Activated naive CD8-positive, alpha-beta T cell treated with anti-CD3 and anti-CD28 coated beads, Interleukin-2, amount 10 ng/mL, durations not matched to agents 7 days and 5 days (primary cell): ENCODE measurements around the gene ADTRP. TPM values are rescaled to one million over a fixed set of nuclear protein-coding genes. Genes with fewer than 3 reads are reported as not detected.

Experiments used
- ATAC-seq: fragments of 150-1000 bp; cut with Tn5 transposase; one replicate; pipeline ENCODE4 v1.10.0; 2021; ENCODE audit warnings: low read depth, moderate library complexity
- POLR2A ChIA-PET: fragments of 350-600 bp; sonication (Branson Sonifier 250); formaldehyde crosslinking; loops from one replicate; lab custom pipeline; 2021; ENCODE audit warnings: antibody characterized with exemption; lab: Charles Lee
- DNase-seq: peaks from one replicate; pipeline ENCODE4 v3.0.0; 2021
- H3K27ac Mint-ChIP-seq: one replicate; pipeline ENCODE4 v1.8.0; 2022; ENCODE audit warnings: mild to moderate bottlenecking, mixed read lengths
- H3K27me3 Mint-ChIP-seq: one replicate; pipeline ENCODE4 v1.8.0; 2022; ENCODE audit warnings: mild to moderate bottlenecking, moderate library complexity, mixed read lengths
- H3K36me3 Mint-ChIP-seq: one replicate; pipeline ENCODE4 v1.8.0; 2021; ENCODE audit warnings: mild to moderate bottlenecking, mixed read lengths
- H3K4me1 Mint-ChIP-seq: one replicate; pipeline ENCODE4 v1.8.0; 2021; ENCODE audit warnings: mixed read lengths
- H3K4me3 Mint-ChIP-seq: one replicate; pipeline ENCODE4 v1.8.0; 2022; ENCODE audit warnings: mild to moderate bottlenecking, moderate library complexity, mixed read lengths
- H3K9me3 Mint-ChIP-seq: one replicate; pipeline ENCODE4 v1.8.0; 2021; ENCODE audit warnings: mixed read lengths
- total RNA-seq, 2 experiments: library from RNA; stranded (reverse); gene quantifications; one replicate each; pipeline ENCODE4 v1.2.3, GENCODE V29; 2021

The ADTRP gene
- total RNA-seq, 2 experiments from 2014 or later, result 1.9 to 2.3 TPM

GRCh38 chr6:11775791-11776409 lies 2.7 kb downstream of the ADTRP start:
- H3K4me3 Mint-ChIP-seq, result no peak overlapping the region

GRCh38 chr6:11774426-11774825 lies 4.2 kb downstream of the ADTRP start:
- no peak overlapping the region for H3K4me3 Mint-ChIP-seq
- no peaks in the 10 kb centered on the region for H3K4me1 Mint-ChIP-seq
- H3K27me3 Mint-ChIP-seq, result no peaks in the 10 kb centered on the region
- no peaks in the 10 kb centered on the region for H3K36me3 Mint-ChIP-seq
- POLR2A ChIA-PET, result no interaction called here
- no peak for DNase-seq
- no peaks in the 10 kb centered on the region for H3K9me3 Mint-ChIP-seq
- no peak for ATAC-seq
- H3K27ac Mint-ChIP-seq, result no peak overlapping the region

More at GRCh38 chr6:11775791-11776409, 2.7 kb downstream of the ADTRP start:
- DNase-seq, result no peak
- Mint-ChIP-seq H3K36me3 (no peaks in the 10 kb centered on the region), H3K9me3 (no peaks in the 10 kb centered on the region), H3K4me1 (no peaks in the 10 kb centered on the region), H3K27ac (no peak overlapping the region), H3K27me3 (no peaks in the 10 kb centered on the region)
- POLR2A ChIA-PET, result no interaction called here
- ATAC-seq, result no peak

- ATAC-seq (no peak), DNase-seq (no peak)
- Mint-ChIP-seq H3K9me3 (no peaks in the 10 kb centered on the region), H3K36me3 (no peaks in the 10 kb centered on the region), H3K4me3 (no peak overlapping the region), H3K4me1 (no peaks in the 10 kb centered on the region), H3K27ac (no peak overlapping the region), H3K27me3 (no peaks in the 10 kb centered on the region)
- POLR2A ChIA-PET, result no interaction called here
Observed at GRCh38 chr6:11773581-11773980, 5.0 kb downstream of the ADTRP start.

GRCh38 chr6:11773013-11773412 lies 5.6 kb downstream of the ADTRP start:
- Mint-ChIP-seq H3K4me1 (no peaks in the 10 kb centered on the region), H3K27ac (no peak overlapping the region), H3K36me3 (no peaks in the 10 kb centered on the region), H3K9me3 (no peaks in the 10 kb centered on the region), H3K27me3 (no peaks in the 10 kb centered on the region), H3K4me3 (no peak overlapping the region)
- no peak for DNase-seq
- POLR2A ChIA-PET, result no interaction called here
- ATAC-seq, result no peak

- no peak for ATAC-seq
- POLR2A ChIA-PET, result no interaction called here
- Mint-ChIP-seq H3K27me3 (no peaks in the 10 kb centered on the region), H3K9me3 (no peaks in the 10 kb centered on the region), H3K36me3 (no peaks in the 10 kb centered on the region), H3K27ac (no peak overlapping the region), H3K4me1 (no peaks in the 10 kb centered on the region), H3K4me3 (no peak overlapping the region)
- DNase-seq, result no peak
Observed at GRCh38 chr6:11772109-11772825, 6.3 kb downstream of the ADTRP start.

- ATAC-seq, result no peak
- Mint-ChIP-seq H3K9me3 (no peaks in the 10 kb centered on the region), H3K36me3 (no peaks in the 10 kb centered on the region), H3K4me3 (no peak overlapping the region), H3K27me3 (no peaks in the 10 kb centered on the region), H3K4me1 (no peaks in the 10 kb centered on the region), H3K27ac (no peak overlapping the region)
- POLR2A ChIA-PET, result no interaction called here
- DNase-seq, result no peak
Observed at GRCh38 chr6:11771473-11772048, 7.0 kb downstream of the ADTRP start.

- Mint-ChIP-seq H3K27me3 (no peaks in the 10 kb centered on the region), H3K4me3 (no peak overlapping the region), H3K27ac (no peak overlapping the region), H3K36me3 (no peaks in the 10 kb centered on the region), H3K4me1 (no peaks in the 10 kb centered on the region), H3K9me3 (no peaks in the 10 kb centered on the region)
- ATAC-seq (no peak), DNase-seq (no peak)
- POLR2A ChIA-PET, result no interaction called here
Observed at GRCh38 chr6:11770546-11771466, 7.8 kb downstream of the ADTRP start.

GRCh38 chr6:11769811-11770545 lies 8.6 kb downstream of the ADTRP start:
- no peak overlapping the region for H3K4me3 Mint-ChIP-seq
- H3K9me3 Mint-ChIP-seq, result no peaks in the 10 kb centered on the region
- no peak overlapping the region for H3K27ac Mint-ChIP-seq
- H3K36me3 Mint-ChIP-seq, result no peaks in the 10 kb centered on the region
- POLR2A ChIA-PET, result no interaction called here
- ATAC-seq (no peak), DNase-seq (no peak)
- H3K4me1 Mint-ChIP-seq, result peaks cover under 1% of the 10 kb centered on the region
- no peaks in the 10 kb centered on the region for H3K27me3 Mint-ChIP-seq

- POLR2A ChIA-PET, result no interaction called here
- Mint-ChIP-seq H3K36me3 (no peaks in the 10 kb centered on the region), H3K9me3 (no peaks in the 10 kb centered on the region), H3K27ac (no peak overlapping the region), H3K4me1 (peaks cover 3% of the 10 kb centered on the region), H3K4me3 (no peak overlapping the region), H3K27me3 (no peaks in the 10 kb centered on the region)
- DNase-seq, result no peak
- no peak for ATAC-seq
Observed at GRCh38 chr6:11769244-11769643, 9.4 kb downstream of the ADTRP start.

GRCh38 chr6:11767978-11768756 lies 10.4 kb downstream of the ADTRP start:
- H3K4me1 Mint-ChIP-seq, result peaks cover 3% of the 10 kb centered on the region
- H3K27me3 Mint-ChIP-seq, result no peaks in the 10 kb centered on the region
- no peaks in the 10 kb centered on the region for H3K9me3 Mint-ChIP-seq
- no peak overlapping the region for H3K4me3 Mint-ChIP-seq
- ATAC-seq (no peak), DNase-seq (no peak)
- H3K36me3 Mint-ChIP-seq, result no peaks in the 10 kb centered on the region
- no peak overlapping the region for H3K27ac Mint-ChIP-seq
- POLR2A ChIA-PET, result no interaction called here

- DNase-seq (no peak), ATAC-seq (no peak)
- Mint-ChIP-seq H3K4me3 (no peak overlapping the region), H3K4me1 (peaks cover 3% of the 10 kb centered on the region), H3K27ac (no peak overlapping the region), H3K27me3 (no peaks in the 10 kb centered on the region), H3K9me3 (no peaks in the 10 kb centered on the region), H3K36me3 (no peaks in the 10 kb centered on the region)
- POLR2A ChIA-PET, result no interaction called here
Observed at GRCh38 chr6:11767458-11767857, 11.1 kb downstream of the ADTRP start.

GRCh38 chr6:11766589-11767450 lies 11.8 kb downstream of the ADTRP start:
- Mint-ChIP-seq H3K27ac (no peak overlapping the region), H3K9me3 (no peaks in the 10 kb centered on the region), H3K27me3 (no peaks in the 10 kb centered on the region), H3K4me3 (no peak overlapping the region), H3K4me1 (peaks cover 3% of the 10 kb centered on the region), H3K36me3 (no peaks in the 10 kb centered on the region)
- DNase-seq (no peak), ATAC-seq (no peak)
- POLR2A ChIA-PET, result no interaction called here
